Measurements from ENCODE around the gene LOXL3. TPM values are rescaled to one million over a fixed set of nuclear protein-coding genes. Genes with fewer than 3 reads are reported as not detected.

LOXL3 gene
- total RNA-seq, 6 donors from 2014 or later = 3.6 to 28.3 (median 10.3) TPM

DNA sequence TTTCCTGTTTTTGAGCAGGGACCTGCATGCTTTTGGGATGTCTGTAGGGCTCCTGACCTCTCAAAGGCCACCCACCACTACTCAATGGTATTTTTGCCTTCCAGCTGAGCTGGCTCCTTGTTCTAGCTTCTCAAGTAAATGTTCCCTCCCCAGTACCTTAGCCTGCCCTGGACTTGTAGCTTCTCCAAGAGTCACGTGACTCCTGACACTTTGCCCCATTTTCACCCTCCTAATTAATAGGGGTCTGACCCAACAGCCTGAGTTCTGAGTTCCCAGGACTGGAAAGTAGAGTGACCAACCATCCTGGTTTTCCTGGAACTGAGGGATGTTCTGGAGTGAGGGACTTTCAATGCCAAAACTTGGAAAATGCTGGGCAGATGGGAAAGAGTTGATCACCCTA is 58.3 kb downstream of the LOXL3 start:
- ATAC-seq (ENCODE audit: low FRiP score in 2 of 2) = no peak
- WGBS, 2 donors = 85 to 92% methylated on average over 1 of the region's 1 CpG
- no peak for TF ChIP-seq POLR2AphosphoS5 (IDR thresholded peaks at IDR 0.05)
- TF ChIP-seq EP300 (IDR thresholded peaks at IDR 0.05) = no peak
- no peak for TF ChIP-seq POLR2A (IDR thresholded peaks at IDR 0.05)
- TF ChIP-seq, protein P1, sequence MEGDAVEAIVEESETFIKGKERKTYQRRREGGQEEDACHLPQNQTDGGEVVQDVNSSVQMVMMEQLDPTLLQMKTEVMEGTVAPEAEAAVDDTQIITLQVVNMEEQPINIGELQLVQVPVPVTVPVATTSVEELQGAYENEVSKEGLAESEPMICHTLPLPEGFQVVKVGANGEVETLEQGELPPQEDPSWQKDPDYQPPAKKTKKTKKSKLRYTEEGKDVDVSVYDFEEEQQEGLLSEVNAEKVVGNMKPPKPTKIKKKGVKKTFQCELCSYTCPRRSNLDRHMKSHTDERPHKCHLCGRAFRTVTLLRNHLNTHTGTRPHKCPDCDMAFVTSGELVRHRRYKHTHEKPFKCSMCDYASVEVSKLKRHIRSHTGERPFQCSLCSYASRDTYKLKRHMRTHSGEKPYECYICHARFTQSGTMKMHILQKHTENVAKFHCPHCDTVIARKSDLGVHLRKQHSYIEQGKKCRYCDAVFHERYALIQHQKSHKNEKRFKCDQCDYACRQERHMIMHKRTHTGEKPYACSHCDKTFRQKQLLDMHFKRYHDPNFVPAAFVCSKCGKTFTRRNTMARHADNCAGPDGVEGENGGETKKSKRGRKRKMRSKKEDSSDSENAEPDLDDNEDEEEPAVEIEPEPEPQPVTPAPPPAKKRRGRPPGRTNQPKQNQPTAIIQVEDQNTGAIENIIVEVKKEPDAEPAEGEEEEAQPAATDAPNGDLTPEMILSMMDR (IDR thresholded peaks at IDR 0.05) = no peak
- no peak overlapping the region for H3K4me3 ChIP-seq
- H3K36me3 ChIP-seq = peaks cover 29 to 40% (median 36%) of the 10 kb centered on the region in 4 donors
- peaks cover 0 to 29% (median 4%) of the 10 kb centered on the region in 4 donors for H3K27me3 ChIP-seq
- H3K4me1 ChIP-seq = peaks cover 23 to 30% (median 24%) of the 10 kb centered on the region in 4 donors
- no peaks in the 10 kb centered on the region for H3K9me3 ChIP-seq
- H3K27ac ChIP-seq = no peak overlapping the region
- DNase-seq = no peak

DNA sequence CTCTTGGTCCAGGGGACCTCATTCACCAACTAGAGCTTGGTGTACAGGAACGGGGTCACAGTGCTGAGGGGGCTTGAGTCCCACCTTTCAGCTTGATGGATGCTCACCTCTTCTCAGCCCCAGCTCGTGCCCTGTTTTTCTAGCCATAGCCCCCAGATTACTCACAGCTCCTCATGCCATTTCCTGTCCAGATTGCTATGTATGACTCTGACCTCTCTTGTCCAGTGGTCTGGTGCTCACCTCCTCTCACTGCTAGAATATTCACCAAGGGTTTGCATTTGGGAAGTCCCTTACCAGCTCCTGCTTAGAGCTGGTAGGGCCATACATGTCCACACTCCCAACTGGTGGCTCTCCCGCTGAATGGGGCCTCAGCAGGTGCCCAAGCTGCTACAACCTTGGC is 60.2 kb downstream of the LOXL3 start:
- Histone ChIP-seq H3K36me3 (peaks cover 30 to 55% (median 44%) of the 10 kb centered on the region in 4 donors), H3K4me3 (no peak overlapping the region), H3K9me3 (no peaks in the 10 kb centered on the region), H3K4me1 (peaks cover 10 to 15% (median 12%) of the 10 kb centered on the region in 4 donors), H3K27me3 (peaks cover 0 to 11% (median 0%) of the 10 kb centered on the region in 4 donors), H3K27ac (no peak overlapping the region)
- no peak for DNase-seq
- ATAC-seq (ENCODE audit: low FRiP score in 2 of 2) = no peak
- TF ChIP-seq POLR2A (IDR thresholded peaks at IDR 0.05) (no peak), EP300 (IDR thresholded peaks at IDR 0.05) (no peak), POLR2AphosphoS5 (IDR thresholded peaks at IDR 0.05) (no peak)
- TF ChIP-seq, protein P1 (IDR thresholded peaks at IDR 0.05) = no peak
- 95 to 100% methylated on average over 3 of the region's 3 CpGs for WGBS, 2 donors

DNA sequence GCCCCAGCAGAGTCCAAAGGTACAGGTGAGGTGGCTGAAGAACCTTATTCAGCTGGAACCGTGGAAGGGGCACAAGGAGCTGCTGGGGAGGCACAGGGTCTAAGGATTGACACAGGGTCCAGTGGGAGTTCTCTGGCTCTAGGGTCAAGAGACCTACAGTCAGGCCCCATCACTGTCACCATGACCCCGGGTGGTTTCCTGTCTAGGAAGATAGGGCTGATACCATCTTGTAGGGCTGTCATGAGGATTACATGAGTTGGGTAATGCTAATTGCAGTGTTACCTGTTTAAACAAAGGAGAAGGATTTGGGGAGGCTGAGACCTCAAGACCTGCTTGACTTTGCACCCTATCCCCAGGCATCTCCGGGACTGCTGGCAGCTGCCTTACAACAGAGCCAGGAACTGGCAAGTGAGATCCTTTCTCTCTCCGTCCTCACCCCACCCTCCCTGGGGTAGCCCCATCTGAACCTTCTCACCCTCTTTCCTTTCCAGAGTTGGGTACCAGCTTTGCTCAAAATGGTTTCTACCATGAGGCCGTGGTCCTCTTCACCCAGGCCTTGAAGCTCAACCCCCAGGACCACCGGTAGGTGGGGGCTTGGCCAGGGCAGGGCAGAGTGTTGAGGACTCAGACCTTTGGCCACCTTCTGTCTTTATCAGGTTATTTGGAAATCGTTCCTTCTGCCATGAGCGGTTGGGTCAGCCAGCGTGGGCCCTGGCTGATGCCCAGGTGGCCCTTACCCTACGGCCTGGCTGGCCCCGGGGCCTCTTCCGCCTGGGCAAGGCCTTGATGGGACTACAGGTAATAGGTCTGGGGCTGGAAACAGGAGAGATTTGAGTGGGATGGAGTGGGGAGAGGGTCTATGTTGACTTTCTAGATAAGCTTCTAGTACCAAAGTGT is 61.8 kb downstream of the LOXL3 start:
- no peak for TF ChIP-seq POLR2AphosphoS5 (IDR thresholded peaks at IDR 0.05)
- no peak for TF ChIP-seq POLR2A (IDR thresholded peaks at IDR 0.05)
- no peak for TF ChIP-seq EP300 (IDR thresholded peaks at IDR 0.05)
- TF ChIP-seq, protein P1 (IDR thresholded peaks at IDR 0.05) = no peak
- no peaks in the 10 kb centered on the region for H3K27me3 ChIP-seq
- ATAC-seq (ENCODE audit: low FRiP score in 2 of 2) = no peak
- WGBS, 2 donors = 97 to 98% methylated on average over 11 to 12 of the region's 12 CpGs
- H3K36me3 ChIP-seq = peaks cover 30 to 67% (median 47%) of the 10 kb centered on the region in 4 donors
- H3K27ac ChIP-seq = no peak overlapping the region
- no peaks in the 10 kb centered on the region for H3K4me1 ChIP-seq
- no peaks in the 10 kb centered on the region for H3K9me3 ChIP-seq
- H3K4me3 ChIP-seq = no peak overlapping the region
- peak in 1 of 2 donors; percentile 64 for DNase-seq

DNA sequence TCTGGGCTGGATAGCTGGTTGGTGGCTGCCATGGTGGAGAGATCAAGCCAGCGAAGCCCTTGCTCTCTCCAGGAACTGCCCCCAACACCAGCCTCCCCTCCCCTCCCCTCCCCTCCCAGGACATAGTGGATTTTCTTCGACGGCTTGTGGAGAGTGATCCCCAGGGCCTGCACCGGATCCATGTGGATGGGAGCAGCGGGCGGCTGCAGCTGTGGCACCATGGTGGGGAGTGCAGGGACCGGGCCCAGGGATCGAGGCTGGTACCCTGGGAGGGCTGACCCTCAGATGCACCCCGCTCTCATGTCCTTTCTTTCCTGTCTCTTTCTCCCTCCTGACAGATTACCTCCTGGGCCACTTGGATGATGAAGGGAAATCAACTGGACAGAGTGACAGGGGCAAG is 63.8 kb downstream of the LOXL3 start:
- Histone ChIP-seq H3K36me3 (peaks cover 30 to 85% (median 56%) of the 10 kb centered on the region in 4 donors), H3K27me3 (no peaks in the 10 kb centered on the region), H3K4me3 (no peak overlapping the region), H3K4me1 (no peaks in the 10 kb centered on the region), H3K27ac (no peak overlapping the region), H3K9me3 (no peaks in the 10 kb centered on the region)
- WGBS, 2 donors = 92 to 93% methylated on average over 2 to 9 of the region's 9 CpGs
- TF ChIP-seq POLR2A (IDR thresholded peaks at IDR 0.05) (no peak), EP300 (IDR thresholded peaks at IDR 0.05) (no peak), POLR2AphosphoS5 (IDR thresholded peaks at IDR 0.05) (no peak)
- TF ChIP-seq, protein P1 (IDR thresholded peaks at IDR 0.05) = no peak
- no peak for DNase-seq
- ATAC-seq (ENCODE audit: low FRiP score in 2 of 2) = peak in 1 of 2 donors; percentile 12

Measured in upper lobe of left lung (tissue), 6 donors.